Globus pallidus (tissue), 1 donor: ENCODE results near the gene FSCN2.
A peak's percentile ranks its signal among the peaks of the same experiment; 100 is the strongest.

Experiments used
- DNase-seq: peaks from one replicate; pipeline ENCODE4 v3.0.0-alpha.2; 2015; ENCODE audit warnings: low spot score

The FSCN2 gene

GRCh38 chr17:81513372-81513752 is 14.8 kb upstream of the FSCN2 start:
- DNase-seq = peak; percentile 72

- DNase-seq = peak; percentile 21
Observed at GRCh38 chr17:81513753-81514488, 14.3 kb upstream of the FSCN2 start.

GRCh38 chr17:81514489-81514738 is 13.8 kb upstream of the FSCN2 start:
- no peak for DNase-seq

GRCh38 chr17:81514739-81515529 is 13.2 kb upstream of the FSCN2 start:
- DNase-seq = peak; percentile 33

- DNase-seq = no peak
Observed at GRCh38 chr17:81515530-81516041, 12.6 kb upstream of the FSCN2 start.

GRCh38 chr17:81516439-81516838 is 11.7 kb upstream of the FSCN2 start:
- DNase-seq = no peak

- DNase-seq = no peak
Observed at GRCh38 chr17:81517009-81517338, 11.2 kb upstream of the FSCN2 start.

- DNase-seq = no peak
Observed at GRCh38 chr17:81517339-81518112, 10.7 kb upstream of the FSCN2 start.

- DNase-seq = no peak
Observed at GRCh38 chr17:81518113-81518784, 9.9 kb upstream of the FSCN2 start.

GRCh38 chr17:81518785-81519283 is 9.3 kb upstream of the FSCN2 start:
- no peak for DNase-seq

- no peak for DNase-seq
Observed at GRCh38 chr17:81519284-81520020, 8.7 kb upstream of the FSCN2 start.

- DNase-seq = no peak
Observed at GRCh38 chr17:81520021-81520901, 7.9 kb upstream of the FSCN2 start.

GRCh38 chr17:81522491-81523401 is 5.4 kb upstream of the FSCN2 start:
- DNase-seq = no peak

- DNase-seq = peak; percentile 41
Observed at GRCh38 chr17:81523402-81524038, 4.7 kb upstream of the FSCN2 start.

GRCh38 chr17:81524039-81524864 is 3.9 kb upstream of the FSCN2 start:
- DNase-seq = no peak

GRCh38 chr17:81524865-81525159 is 3.4 kb upstream of the FSCN2 start:
- no peak for DNase-seq

- no peak for DNase-seq
Observed at GRCh38 chr17:81526662-81527571, 1.3 kb upstream of the FSCN2 start.
